Uterus (tissue), 2 donors: ENCODE data around the gene BCORL1.

ENCODE experiments used
- CTCF ChIP-seq, 4 experiments: fragments of 200-600 bp in 2 of 4; fragments of 450-650 bp in 2 of 4; sonication (generic) in 2 of 4; IDR thresholded peaks; one replicate each; pipeline ENCODE4 v1.5.1; 2016 to 2019; ENCODE audit warnings: antibody characterized with exemption in 4 of 4, mild to moderate bottlenecking in 2 of 4, moderate library complexity in 1 of 4
- POLR2A ChIP-seq, 2 donors: fragments of 450-650 bp; IDR thresholded peaks; one replicate each; pipeline ENCODE4 v1.6.1; 2016; ENCODE audit warnings: antibody characterized with exemption in 2 of 2, mild to moderate bottlenecking in 1 of 2, moderate library complexity in 1 of 2

- no peak for TF ChIP-seq CTCF (IDR thresholded peaks at IDR 0.05)
- TF ChIP-seq POLR2A (IDR thresholded peaks at IDR 0.05) = no peak
Measured at GRCh38 chrX:129963729-129964128, 18.7 kb upstream of the BCORL1 start.
